HepG2 (cell line): ENCODE data around the gene C14orf119. TPM values are rescaled to one million over a fixed set of nuclear protein-coding genes. Genes with fewer than 3 reads are reported as not detected.

Experiments used
- CBFB ChIP-seq: sonication (generic); formaldehyde crosslinking; IDR thresholded peaks from 2 replicates; pipeline ENCODE4 v1.4.0; 2020; ENCODE audit warnings: missing genetic modification reagents
- CCAR2 ChIP-seq: fragments of 200-400 bp; formaldehyde crosslinking; optimal IDR thresholded peaks from 2 replicates; pipeline ENCODE3; 2018; ENCODE audit warnings: low read depth, mild to moderate bottlenecking, low read length, moderate library complexity
- CHD4 ChIP-seq: fragments of 200-600 bp; sonication (generic); IDR thresholded peaks from 2 replicates; pipeline ENCODE4 v1.7.0; 2017; ENCODE audit warnings: mild to moderate bottlenecking, low read length, borderline replicate concordance
- ELF1 ChIP-seq: sonication (generic); formaldehyde crosslinking; IDR thresholded peaks from 2 replicates; pipeline ENCODE4 v1.4.0; 2020; ENCODE audit warnings: missing genetic modification reagents
- ETV5 ChIP-seq: IDR thresholded peaks from 2 replicates; pipeline ENCODE4 v1.6.1; 2018; ENCODE audit warnings: missing biosample characterization, missing genetic modification reagents, inconsistent platforms, borderline replicate concordance
- GABPB1 ChIP-seq: IDR thresholded peaks from 2 replicates; pipeline ENCODE4 v1.6.1; 2016; ENCODE audit warnings: mild to moderate bottlenecking, missing genetic modification reagents, moderate library complexity, missing compliant biosample characterization
- HMG20B ChIP-seq: conservative IDR thresholded peaks from 2 replicates; pipeline ENCODE4 v1.6.1; 2016; ENCODE audit warnings: missing genetic modification reagents, missing compliant biosample characterization
- MTF2 ChIP-seq: sonication (generic); formaldehyde crosslinking; IDR thresholded peaks from 2 replicates; pipeline ENCODE4 v1.5.0; 2020; ENCODE audit warnings: missing genetic modification reagents, borderline replicate concordance
- MYC ChIP-seq: sonication (generic); formaldehyde crosslinking; IDR thresholded peaks from 2 replicates; pipeline ENCODE4 v1.9.0; 2021; ENCODE audit warnings: missing genetic modification reagents, borderline replicate concordance
- NFKBIZ ChIP-seq: IDR thresholded peaks from 2 replicates; pipeline ENCODE4 v1.6.1; 2018; ENCODE audit warnings: missing genetic modification reagents, missing compliant biosample characterization
- PAWR ChIP-seq: sonication (generic); formaldehyde crosslinking; IDR thresholded peaks from 2 replicates; pipeline ENCODE4 v1.4.0; 2020; ENCODE audit warnings: missing genetic modification reagents, mild to moderate bottlenecking, borderline replicate concordance
- TRIM24 ChIP-seq: sonication (generic); formaldehyde crosslinking; IDR thresholded peaks from 2 replicates; pipeline ENCODE4 v1.8.0; 2022; ENCODE audit warnings: mild to moderate bottlenecking, missing genetic modification reagents
- ZNF546 ChIP-seq: sonication (generic); formaldehyde crosslinking; conservative IDR thresholded peaks from 2 replicates; pipeline ENCODE4 v1.8.1; 2023; ENCODE audit warnings: mild to moderate bottlenecking, missing genetic modification reagents
- ZNF547 ChIP-seq: sonication (generic); formaldehyde crosslinking; IDR thresholded peaks from 2 replicates; pipeline ENCODE4 v1.5.1; 2020; ENCODE audit warnings: mild to moderate bottlenecking, missing genetic modification reagents
- ZNF605 ChIP-seq: sonication (generic); formaldehyde crosslinking; IDR thresholded peaks from 2 replicates; pipeline ENCODE4 v1.8.0; 2022; ENCODE audit warnings: mild to moderate bottlenecking, missing genetic modification reagents
- ZNF746 ChIP-seq: sonication (generic); formaldehyde crosslinking; IDR thresholded peaks from 2 replicates; pipeline ENCODE4 v1.8.0; 2022; ENCODE audit warnings: mild to moderate bottlenecking, missing genetic modification reagents
- ZSCAN22 ChIP-seq: sonication (generic); formaldehyde crosslinking; IDR thresholded peaks from 2 replicates; pipeline ENCODE4 v1.4.0; 2020; ENCODE audit warnings: mild to moderate bottlenecking, missing genetic modification reagents
- polyA plus RNA-seq, 8 experiments: library from polyadenylated mRNA; depleted of rRNA in 3 of 8; stranded (reverse) in 7 of 8; unstranded in 1 of 8; fragments of >200 nt; fragmentation: Illumina TruSeq in 4 of 8; extraction: Trizol in 4 of 8; gene quantifications; 2 replicates each; pipeline versions ENCODE4 v1.2.1 to v1.2.3, GENCODE V29; 2011 to 2016; ENCODE audit warnings: low read depth in 4 of 8, missing spikeins in 1 of 8, mixed read lengths in 1 of 8; ENCODE audit not compliant: insufficient read depth in 1 of 8
- total RNA-seq, 5 experiments: library from RNA; depleted of rRNA; stranded (reverse); fragments of >200 nt; fragmentation: Illumina TruSeq; extraction: Trizol; gene quantifications; 2 replicates each; pipeline ENCODE4 v1.2.3, GENCODE V29; 2016; ENCODE audit warnings: low read depth in 1 of 5
- TF ChIP-seq, protein P1 (sequence below), 2 experiments: IDR thresholded peaks; 2 replicates each; pipeline ENCODE4 v1.6.1; 2011 to 2012; ENCODE audit warnings: low read length in 2 of 2, borderline replicate concordance in 1 of 2, low read depth in 1 of 2, mild to moderate bottlenecking in 1 of 2, moderate library complexity in 1 of 2

Gene C14orf119
- total and polyA plus RNA-seq, 2 of the 13 experiments (the other 11 are each of a cell fraction or from before 2014, with no cell fraction given) = 117 to 206 TPM

DNA sequence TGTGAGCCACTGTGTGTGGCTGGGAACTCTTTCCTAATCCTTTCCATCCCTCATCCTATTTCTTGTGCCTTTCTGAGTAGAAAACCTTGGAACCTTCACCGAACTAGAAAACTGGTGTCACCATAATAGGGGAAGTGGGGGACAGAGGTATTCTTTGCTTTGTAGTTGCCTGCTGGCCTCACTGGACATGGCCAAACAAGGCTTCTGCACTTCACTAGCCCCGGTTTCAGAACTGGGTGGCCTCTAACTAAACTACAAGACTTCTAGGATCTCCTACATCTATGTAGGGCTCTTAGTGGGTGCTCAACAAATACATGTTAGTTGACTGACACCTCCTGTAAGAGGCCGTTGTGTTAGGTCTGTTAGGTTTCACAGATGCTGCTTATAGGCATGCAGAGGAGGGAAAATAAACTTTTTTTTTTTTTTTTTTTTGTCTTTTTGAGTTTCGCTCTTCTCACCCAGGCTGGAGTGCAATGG, 10.1 kb downstream of the C14orf119 start (continued):
- TF ChIP-seq ZNF605 (CRISPR knock-in tag) = 0 out of 2 replicates have a peak, but pooled peaks have one; percentile 42
- no peak for TF ChIP-seq GABPB1 (CRISPR knock-in tag)
- no peak for TF ChIP-seq TRIM24 (CRISPR knock-in tag)
- peak; percentile 2; the same call in 1 of the 2 replicates for TF ChIP-seq ETV5 (CRISPR knock-in tag)
- TF ChIP-seq HMG20B (CRISPR knock-in tag) = 0 out of 2 replicates have a peak, but pooled peaks have one; percentile 7
- TF ChIP-seq, protein P1, sequence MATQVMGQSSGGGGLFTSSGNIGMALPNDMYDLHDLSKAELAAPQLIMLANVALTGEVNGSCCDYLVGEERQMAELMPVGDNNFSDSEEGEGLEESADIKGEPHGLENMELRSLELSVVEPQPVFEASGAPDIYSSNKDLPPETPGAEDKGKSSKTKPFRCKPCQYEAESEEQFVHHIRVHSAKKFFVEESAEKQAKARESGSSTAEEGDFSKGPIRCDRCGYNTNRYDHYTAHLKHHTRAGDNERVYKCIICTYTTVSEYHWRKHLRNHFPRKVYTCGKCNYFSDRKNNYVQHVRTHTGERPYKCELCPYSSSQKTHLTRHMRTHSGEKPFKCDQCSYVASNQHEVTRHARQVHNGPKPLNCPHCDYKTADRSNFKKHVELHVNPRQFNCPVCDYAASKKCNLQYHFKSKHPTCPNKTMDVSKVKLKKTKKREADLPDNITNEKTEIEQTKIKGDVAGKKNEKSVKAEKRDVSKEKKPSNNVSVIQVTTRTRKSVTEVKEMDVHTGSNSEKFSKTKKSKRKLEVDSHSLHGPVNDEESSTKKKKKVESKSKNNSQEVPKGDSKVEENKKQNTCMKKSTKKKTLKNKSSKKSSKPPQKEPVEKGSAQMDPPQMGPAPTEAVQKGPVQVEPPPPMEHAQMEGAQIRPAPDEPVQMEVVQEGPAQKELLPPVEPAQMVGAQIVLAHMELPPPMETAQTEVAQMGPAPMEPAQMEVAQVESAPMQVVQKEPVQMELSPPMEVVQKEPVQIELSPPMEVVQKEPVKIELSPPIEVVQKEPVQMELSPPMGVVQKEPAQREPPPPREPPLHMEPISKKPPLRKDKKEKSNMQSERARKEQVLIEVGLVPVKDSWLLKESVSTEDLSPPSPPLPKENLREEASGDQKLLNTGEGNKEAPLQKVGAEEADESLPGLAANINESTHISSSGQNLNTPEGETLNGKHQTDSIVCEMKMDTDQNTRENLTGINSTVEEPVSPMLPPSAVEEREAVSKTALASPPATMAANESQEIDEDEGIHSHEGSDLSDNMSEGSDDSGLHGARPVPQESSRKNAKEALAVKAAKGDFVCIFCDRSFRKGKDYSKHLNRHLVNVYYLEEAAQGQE (IDR thresholded peaks at IDR 0.05; ENCODE audit: borderline replicate concordance in 1 of 2, low read depth in 1 of 2, low read length in 2 of 2) = no peak
- no peak for TF ChIP-seq ELF1 (CRISPR knock-in tag)
- no peak for TF ChIP-seq ZNF547 (CRISPR knock-in tag)
- TF ChIP-seq CHD4 = 0 out of 2 replicates have a peak, but pooled peaks have one; percentile 51
- no peak for TF ChIP-seq ZSCAN22 (CRISPR knock-in tag)
- TF ChIP-seq CBFB (CRISPR knock-in tag) = no peak
- no peak for TF ChIP-seq ZNF746 (CRISPR knock-in tag)
- no peak for TF ChIP-seq ZNF546
- TF ChIP-seq NFKBIZ = 0 out of 2 replicates have a peak, but pooled peaks have one; percentile 6
- no peak for TF ChIP-seq CCAR2
- TF ChIP-seq MTF2 (CRISPR knock-in tag) = no peak
- TF ChIP-seq PAWR (CRISPR knock-in tag) = 0 out of 2 replicates have a peak, but pooled peaks have one; percentile 78
- TF ChIP-seq MYC = peak; percentile 29; the same call in 1 of the 2 replicates
